ENCODE results near the gene TMEM51. TPM values are rescaled to one million over a fixed set of nuclear protein-coding genes. Genes with fewer than 3 reads are reported as not detected.
A peak's percentile ranks its signal among the peaks of the same experiment; 100 is the strongest.

TMEM51 gene
- total and polyA plus RNA-seq, 2 of the 13 experiments (the other 11 are each of a cell fraction or from before 2014, with no cell fraction given): 12.2 to 22.3 TPM

DNA sequence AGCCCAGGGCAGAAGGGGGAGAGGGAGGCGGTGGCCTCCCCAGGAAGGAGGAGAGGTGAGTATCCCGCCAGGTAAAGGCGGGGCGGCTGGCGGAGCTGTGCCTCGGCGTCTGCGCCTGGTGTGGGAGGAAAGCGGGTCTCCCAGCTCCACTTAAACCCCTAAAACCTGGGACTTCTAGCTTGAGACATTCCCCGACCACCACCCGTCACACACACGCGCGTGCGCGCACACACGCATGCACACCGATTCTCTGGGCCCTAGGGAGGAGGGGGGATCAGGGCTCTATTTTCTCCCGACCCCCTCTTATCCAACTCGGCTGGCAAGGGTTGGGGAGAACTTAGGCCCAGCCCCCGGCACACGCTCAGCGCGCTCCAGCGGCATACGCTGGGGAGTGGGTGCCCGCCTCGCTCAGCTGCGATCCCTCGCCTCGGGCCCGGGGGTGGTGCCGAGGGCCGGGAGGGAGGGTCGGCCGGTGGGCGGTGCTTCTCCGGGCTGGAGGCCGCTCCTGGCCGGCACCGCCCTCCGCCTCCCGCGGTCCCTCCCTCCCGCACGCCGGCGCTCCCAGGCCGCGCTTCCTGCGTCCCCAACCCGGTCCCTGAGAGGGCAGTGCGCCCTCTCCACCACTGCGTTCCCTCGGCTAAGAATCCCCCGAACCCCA, at the start of gene TMEM51 (continued):
- TF ChIP-seq SATB2 (CRISPR knock-in tag; IDR thresholded peaks at IDR 0.05): no peak
- TF ChIP-seq ZSCAN21 (CRISPR knock-in tag; IDR thresholded peaks at IDR 0.05; ENCODE audit: borderline replicate concordance): no peak
- 0 out of 2 replicates have a peak, but pooled peaks have one; percentile 17 for TF ChIP-seq HNRNPL (IDR thresholded peaks at IDR 0.05; ENCODE audit: low read depth, low read length)
- TF ChIP-seq MYPOP (CRISPR knock-in tag; IDR thresholded peaks at IDR 0.05): no peak
- no peak for TF ChIP-seq RAD21 (CRISPR knock-in tag; IDR thresholded peaks at IDR 0.05)
- no peak for TF ChIP-seq SOX13 (IDR thresholded peaks at IDR 0.05)
- peak in 1 of 2 experiments; percentile 35; a peak in 1 of 4 replicates for TF ChIP-seq SOX13 (CRISPR knock-in tag; conservative IDR thresholded peaks at IDR 0.05 in 1 of 2, IDR thresholded peaks at IDR 0.05 in 1 of 2)
- no peak for TF ChIP-seq ZNF740 (CRISPR knock-in tag; IDR thresholded peaks at IDR 0.05)
- peak; percentile 51; the same call in 1 of the 2 replicates for TF ChIP-seq ZNF788 (CRISPR knock-in tag; IDR thresholded peaks at IDR 0.05; ENCODE audit: borderline replicate concordance)
- TF ChIP-seq ZNF496 (CRISPR knock-in tag; IDR thresholded peaks at IDR 0.05; ENCODE audit: insufficient replicate concordance): no peak
- peak; percentile 60; the same call in 1 of the 2 replicates for TF ChIP-seq TBX2 (CRISPR knock-in tag; IDR thresholded peaks at IDR 0.05; ENCODE audit: borderline replicate concordance)
- TF ChIP-seq, protein P1, sequence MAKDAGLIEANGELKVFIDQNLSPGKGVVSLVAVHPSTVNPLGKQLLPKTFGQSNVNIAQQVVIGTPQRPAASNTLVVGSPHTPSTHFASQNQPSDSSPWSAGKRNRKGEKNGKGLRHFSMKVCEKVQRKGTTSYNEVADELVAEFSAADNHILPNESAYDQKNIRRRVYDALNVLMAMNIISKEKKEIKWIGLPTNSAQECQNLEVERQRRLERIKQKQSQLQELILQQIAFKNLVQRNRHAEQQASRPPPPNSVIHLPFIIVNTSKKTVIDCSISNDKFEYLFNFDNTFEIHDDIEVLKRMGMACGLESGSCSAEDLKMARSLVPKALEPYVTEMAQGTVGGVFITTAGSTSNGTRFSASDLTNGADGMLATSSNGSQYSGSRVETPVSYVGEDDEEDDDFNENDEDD (CRISPR knock-in tag; IDR thresholded peaks at IDR 0.05; ENCODE audit: borderline replicate concordance): peak; percentile 14; the same call in 1 of the 2 replicates
- TF ChIP-seq, protein P2, sequence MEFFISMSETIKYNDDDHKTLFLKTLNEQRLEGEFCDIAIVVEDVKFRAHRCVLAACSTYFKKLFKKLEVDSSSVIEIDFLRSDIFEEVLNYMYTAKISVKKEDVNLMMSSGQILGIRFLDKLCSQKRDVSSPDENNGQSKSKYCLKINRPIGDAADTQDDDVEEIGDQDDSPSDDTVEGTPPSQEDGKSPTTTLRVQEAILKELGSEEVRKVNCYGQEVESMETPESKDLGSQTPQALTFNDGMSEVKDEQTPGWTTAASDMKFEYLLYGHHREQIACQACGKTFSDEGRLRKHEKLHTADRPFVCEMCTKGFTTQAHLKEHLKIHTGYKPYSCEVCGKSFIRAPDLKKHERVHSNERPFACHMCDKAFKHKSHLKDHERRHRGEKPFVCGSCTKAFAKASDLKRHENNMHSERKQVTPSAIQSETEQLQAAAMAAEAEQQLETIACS (CRISPR knock-in tag; IDR thresholded peaks at IDR 0.05): no peak
- peak; percentile 38; the same call in 1 of the 2 replicates for TF ChIP-seq SALL1 (CRISPR knock-in tag; IDR thresholded peaks at IDR 0.05)
- TF ChIP-seq ZNF563 (CRISPR knock-in tag; IDR thresholded peaks at IDR 0.05): peak; percentile 22; the same call in 1 of the 2 replicates
- TF ChIP-seq ZSCAN31 (CRISPR knock-in tag; IDR thresholded peaks at IDR 0.05; ENCODE audit: low read depth): no peak; the same call in 1 of the 2 replicates
- no peak for TF ChIP-seq NFE2L2 (IDR thresholded peaks at IDR 0.05; ENCODE audit: low read length)
- TF ChIP-seq MAZ (IDR thresholded peaks at IDR 0.05; ENCODE audit: borderline replicate concordance, low read depth, low read length): peak; percentile 30; the same call in 1 of the 2 replicates
- TF ChIP-seq MAZ (CRISPR knock-in tag; IDR thresholded peaks at IDR 0.05; ENCODE audit: low read depth): no peak
- TF ChIP-seq JUNB (CRISPR knock-in tag; IDR thresholded peaks at IDR 0.05; ENCODE audit: borderline replicate concordance): no peak
- TF ChIP-seq ZNF781 (CRISPR knock-in tag; IDR thresholded peaks at IDR 0.05; ENCODE audit: borderline replicate concordance, not compliant biosample characterization): no peak
- TF ChIP-seq ZNF333 (CRISPR knock-in tag; IDR thresholded peaks at IDR 0.05; ENCODE audit: borderline replicate concordance): no peak
- TF ChIP-seq MIER3 (CRISPR knock-in tag; IDR thresholded peaks at IDR 0.05; ENCODE audit: borderline replicate concordance): no peak
- TF ChIP-seq, protein P3, sequence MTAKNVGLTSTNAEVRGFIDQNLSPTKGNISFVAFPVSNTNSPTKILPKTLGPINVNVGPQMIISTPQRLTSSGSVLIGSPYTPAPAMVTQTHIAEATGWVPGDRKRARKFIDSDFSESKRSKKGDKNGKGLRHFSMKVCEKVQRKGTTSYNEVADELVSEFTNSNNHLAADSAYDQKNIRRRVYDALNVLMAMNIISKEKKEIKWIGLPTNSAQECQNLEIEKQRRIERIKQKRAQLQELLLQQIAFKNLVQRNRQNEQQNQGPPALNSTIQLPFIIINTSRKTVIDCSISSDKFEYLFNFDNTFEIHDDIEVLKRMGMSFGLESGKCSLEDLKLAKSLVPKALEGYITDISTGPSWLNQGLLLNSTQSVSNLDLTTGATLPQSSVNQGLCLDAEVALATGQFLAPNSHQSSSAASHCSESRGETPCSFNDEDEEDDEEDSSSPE (CRISPR knock-in tag; IDR thresholded peaks at IDR 0.05): 0 out of 2 replicates have a peak, but pooled peaks have one; percentile 31
- no peak for TF ChIP-seq KAT8 (CRISPR knock-in tag; IDR thresholded peaks at IDR 0.05)
